IMR-90 (cell line): ENCODE results near the gene VEZT. TPM values are rescaled to one million over a fixed set of nuclear protein-coding genes. Genes with fewer than 3 reads are reported as not detected.

ENCODE experiments used
- ATAC-seq: fragments of 200-7000 bp; cut with Tn5 transposase; 2 replicates; pipeline ENCODE4 v1.9.1; 2020; ENCODE audit warnings: low read depth, mild to moderate bottlenecking, moderate library complexity
- BruUV-seq: library from RNA; stranded (reverse); fragments of 400-500 nt; replicated peaks from 2 replicates; lab custom pipeline; 2021; lab: Mats Ljungman, UMichigan
- CTCF ChIA-PET: fragments of 300-600 bp; formaldehyde crosslinking; extraction: SDS; loops from one replicate; lab custom pipeline; 2021; ENCODE audit warnings: antibody characterized with exemption; lab: Yijun Ruan, JAX
- POLR2A ChIA-PET: fragments of 300-600 bp; sonication (Branson Sonifier 250); formaldehyde crosslinking; loops from one replicate; lab custom pipeline; 2022; ENCODE audit warnings: antibody characterized with exemption; ENCODE audit not compliant: unreplicated experiment; lab: Charles Lee
- DNase-seq: peaks from one replicate; pipeline ENCODE4 v3.0.0; 2013
- H2AFZ ChIP-seq: replicated peaks from 2 replicates; pipeline ENCODE3; 2013; ENCODE audit warnings: low read length, mild to moderate bottlenecking; ENCODE audit not compliant: poor library complexity
- H2AK5ac ChIP-seq: 2 replicates; pipeline ENCODE4 v1.6.1; 2013; ENCODE audit warnings: low read depth, low read length, inconsistent platforms
- H2AK9ac ChIP-seq: replicated peaks from 2 replicates; pipeline ENCODE3; 2013; ENCODE audit warnings: mild to moderate bottlenecking, low read depth, low read length, moderate library complexity; ENCODE audit not compliant: poor library complexity
- H2BK120ac ChIP-seq: 2 replicates; pipeline ENCODE4 v1.6.1; 2013; ENCODE audit warnings: low read depth, low read length, inconsistent platforms
- H2BK15ac ChIP-seq: 3 replicates; pipeline ENCODE4 v1.6.1; 2013; ENCODE audit warnings: low read depth, low read length, inconsistent platforms
- H2BK20ac ChIP-seq: 2 replicates; pipeline ENCODE4 v1.6.1; 2013; ENCODE audit warnings: low read depth, mild to moderate bottlenecking, inconsistent platforms, low read length, moderate library complexity
- H2BK5ac ChIP-seq: 2 replicates; pipeline ENCODE4 v1.6.1; 2013; ENCODE audit warnings: mild to moderate bottlenecking, low read depth, low read length, inconsistent platforms; ENCODE audit not compliant: poor library complexity, severe bottlenecking
- H3K14ac ChIP-seq: replicated peaks from 2 replicates; pipeline ENCODE4 v1.6.1; 2013; ENCODE audit warnings: low read depth, low read length, inconsistent platforms
- H3K18ac ChIP-seq: 2 replicates; pipeline ENCODE4 v1.6.1; 2013; ENCODE audit warnings: low read depth, low read length, control low read depth
- H3K23ac ChIP-seq: 2 replicates; pipeline ENCODE4 v1.6.1; 2013; ENCODE audit warnings: low read depth, low read length, inconsistent platforms
- H3K27ac ChIP-seq: 2 replicates; pipeline ENCODE4 v1.5.1; 2013; ENCODE audit warnings: mild to moderate bottlenecking, control low read depth, low read length; ENCODE audit not compliant: insufficient read depth
- H3K27me3 ChIP-seq: 2 replicates; pipeline ENCODE4 v1.6.1; 2013; ENCODE audit warnings: low read length; ENCODE audit not compliant: control insufficient read depth, insufficient read depth
- H3K36me3 ChIP-seq: 2 replicates; pipeline ENCODE4 v1.6.1; 2013; ENCODE audit warnings: low read length, mixed read lengths; ENCODE audit not compliant: control insufficient read depth, insufficient read depth
- H3K4ac ChIP-seq: 2 replicates; pipeline ENCODE4 v1.6.1; 2013; ENCODE audit warnings: low read depth, low read length, inconsistent platforms
- H3K4me1 ChIP-seq: 2 replicates; pipeline ENCODE4 v1.6.1; 2013; ENCODE audit warnings: low read length, mixed read lengths; ENCODE audit not compliant: control insufficient read depth, insufficient read depth
- H3K4me2 ChIP-seq: 2 replicates; pipeline ENCODE4 v1.6.1; 2013; ENCODE audit warnings: low read depth, mild to moderate bottlenecking, control low read depth, low read length, moderate library complexity
- H3K4me3 ChIP-seq: 2 replicates; pipeline ENCODE4 v1.5.1; 2013; ENCODE audit warnings: low read depth, mild to moderate bottlenecking, control low read depth, low read length, moderate library complexity; ENCODE audit not compliant: insufficient read depth
- H3K56ac ChIP-seq: 2 replicates; pipeline ENCODE4 v1.6.1; 2013; ENCODE audit warnings: low read length, inconsistent platforms; ENCODE audit not compliant: insufficient read depth; ENCODE audit errors: extremely low read depth
- H3K79me1 ChIP-seq, 2 experiments: 2 replicates each; pipeline ENCODE4 v1.6.1; 2013; ENCODE audit warnings: low read length in 2 of 2, inconsistent platforms in 1 of 2, low read depth in 1 of 2
- H3K9ac ChIP-seq: 2 replicates; pipeline ENCODE4 v1.6.1; 2013; ENCODE audit warnings: low read depth, low read length, control low read depth
- H3K9me1 ChIP-seq: 2 replicates; pipeline ENCODE4 v1.6.1; 2013; ENCODE audit warnings: low read length, inconsistent platforms; ENCODE audit not compliant: insufficient read depth
- H3K9me3 ChIP-seq: 2 replicates; pipeline ENCODE4 v1.6.1; 2013; ENCODE audit warnings: low read length; ENCODE audit not compliant: control insufficient read depth, insufficient read depth
- H4K20me1 ChIP-seq: 2 replicates; pipeline ENCODE4 v1.6.1; 2013; ENCODE audit warnings: low read length, inconsistent platforms; ENCODE audit not compliant: insufficient read depth
- H4K5ac ChIP-seq: 2 replicates; pipeline ENCODE4 v1.6.1; 2013; ENCODE audit warnings: mild to moderate bottlenecking, low read depth, low read length, control low read depth
- H4K8ac ChIP-seq, 2 experiments: 2 replicates each; pipeline ENCODE4 v1.6.1; 2013; ENCODE audit warnings: low read depth in 2 of 2, low read length in 2 of 2, control low read depth in 1 of 2, inconsistent platforms in 1 of 2
- H4K91ac ChIP-seq: 2 replicates; pipeline ENCODE4 v1.6.1; 2013; ENCODE audit warnings: low read depth, low read length, inconsistent platforms; ENCODE audit not compliant: insufficient read depth
- CEBPB ChIP-seq: IDR thresholded peaks from 2 replicates; pipeline ENCODE4 v1.6.1; 2012; ENCODE audit warnings: low read depth, low read length, improper control_type of control experiment
- CTCF ChIP-seq: conservative IDR thresholded peaks from 2 replicates; pipeline ENCODE4 v1.5.1; 2012; ENCODE audit warnings: mild to moderate bottlenecking, low read depth, low read length, improper control_type of control experiment
- ELK1 ChIP-seq: fragments of 150-350 bp; IDR thresholded peaks from 2 replicates; pipeline ENCODE4 v1.6.1; 2016; ENCODE audit warnings: low read depth, mild to moderate bottlenecking, low read length, moderate library complexity, borderline replicate concordance
- FOS ChIP-seq: fragments of 150-350 bp; IDR thresholded peaks from 2 replicates; pipeline ENCODE4 v1.6.1; 2016; ENCODE audit warnings: low read depth, low read length
- USF2 ChIP-seq: fragments of 150-350 bp; IDR thresholded peaks from 2 replicates; pipeline ENCODE4 v1.6.1; 2017; ENCODE audit warnings: mild to moderate bottlenecking, antibody characterized with exemption, low read length, low read depth
- WGBS, 2 experiments: methylation state at CpG; one replicate each; pipeline versions ENCODE4 v1.1.5 to v1.1.7; 2013; ENCODE audit warnings: missing lambda C conversion rate in 2 of 2; ENCODE audit not compliant: insufficient read length in 1 of 2; ENCODE audit errors: extremely low coverage in 2 of 2; 5-methylcytosine and 5-hydroxymethylcytosine counted together
- dilution Hi-C: fragments of 300-500 bp; cut with HindIII; formaldehyde crosslinking; loops from one replicate; pipeline ENCODE4 v1.14.3; 2018; ENCODE audit warnings: low sequenced_read_pairs; ENCODE audit not compliant: unreplicated experiment
- in situ Hi-C: fragments of 300-500 bp; cut with MboI; formaldehyde crosslinking; loops from 3 replicates; pipeline ENCODE4 v1.14.3; 2019; ENCODE audit warnings: low sequenced_read_pairs, inconsistent platforms, mixed read lengths
- intact Hi-C: fragments of 100-400 bp; cut with micrococcal nuclease; formaldehyde crosslinking; loops from 2 replicates; pipeline ENCODE4 v1.10.0; 2022
- polyA plus RNA-seq, 3 experiments: library from polyadenylated mRNA; depleted of rRNA; stranded (reverse); fragments of >200 nt; gene quantifications; 2 replicates each; pipeline ENCODE4 v1.2.3, GENCODE V29; 2012; ENCODE audit warnings: low replicate concordance in 1 of 3
- total RNA-seq: library from RNA; depleted of rRNA; stranded (reverse); fragments of >200 nt; gene quantifications from 2 replicates; pipeline ENCODE4 v1.2.3, GENCODE V29; 2012

Gene VEZT
- total and polyA plus RNA-seq, 2 of the 4 experiments (the other 2 are of a cell fraction): 54.5 to 90.2 TPM

GRCh38 chr12:95300286-95300685, 82.7 kb downstream of the VEZT start:
- Histone ChIP-seq H3K9me1 (0 out of 2 replicates have a peak, but pooled peaks cover 3% of the 10 kb centered on the region), H3K9me3 (no peaks in the 10 kb centered on the region), H4K8ac (no peak overlapping the region; a peak in 1 of 4 replicates), H3K56ac (no peak overlapping the region), H2BK20ac (no peak overlapping the region), H3K9ac (no peak overlapping the region), H2BK5ac (no peak overlapping the region), H3K4me2 (no peak overlapping the region), H4K20me1 (no peaks in the 10 kb centered on the region), H3K4me1 (peaks cover 8% of the 10 kb centered on the region), H3K18ac (no peak overlapping the region), H3K79me1 (peaks cover 3 to 8% of the 10 kb centered on the region in 2 experiments), H2BK120ac (no peak overlapping the region), H3K4me3 (no peak overlapping the region), H2AFZ (no peak overlapping the region), H3K27me3 (no peaks in the 10 kb centered on the region), H3K36me3 (peaks cover 12% of the 10 kb centered on the region), H2BK15ac (no peak overlapping the region), H2AK9ac (no peak overlapping the region), H2AK5ac (no peak overlapping the region), H4K91ac (no peak overlapping the region), H3K23ac (no peak overlapping the region), H4K5ac (no peak overlapping the region), H3K14ac (no peak overlapping the region), H3K27ac (no peak overlapping the region), H3K4ac (no peak overlapping the region)
- WGBS, 2 experiments: no CpG with 5 or more reads among the region's 2 CpGs
- dilution Hi-C loops (no loop called here), in situ Hi-C loops (no loop called here), intact Hi-C loops (no loop called here)
- no peak for TF ChIP-seq USF2
- no peak for TF ChIP-seq FOS
- no peak for TF ChIP-seq CEBPB
- no peak for TF ChIP-seq CTCF
- no peak for TF ChIP-seq ELK1
- BruUV-seq: TSS peak; percentile 73
- ChIA-PET CTCF (no interaction called here), POLR2A (no interaction called here)
- DNase-seq: no peak
- ATAC-seq: no peak
